GM20431 (cell line): ENCODE results near the gene TKT.

Experiments
- in situ Hi-C: fragments of 300-500 bp; cut with MseI, MboI; formaldehyde crosslinking; loops from one replicate; pipeline ENCODE4 v1.15.0; 2020; ENCODE audit warnings: low sequenced_read_pairs; ENCODE audit not compliant: unreplicated experiment

Gene TKT

GRCh38 chr3:53242155-53242554, 13.7 kb downstream of the TKT start:
- in situ Hi-C loops: no loop called here

GRCh38 chr3:53240989-53241972, 14.5 kb downstream of the TKT start:
- in situ Hi-C loops: no loop called here

DNA sequence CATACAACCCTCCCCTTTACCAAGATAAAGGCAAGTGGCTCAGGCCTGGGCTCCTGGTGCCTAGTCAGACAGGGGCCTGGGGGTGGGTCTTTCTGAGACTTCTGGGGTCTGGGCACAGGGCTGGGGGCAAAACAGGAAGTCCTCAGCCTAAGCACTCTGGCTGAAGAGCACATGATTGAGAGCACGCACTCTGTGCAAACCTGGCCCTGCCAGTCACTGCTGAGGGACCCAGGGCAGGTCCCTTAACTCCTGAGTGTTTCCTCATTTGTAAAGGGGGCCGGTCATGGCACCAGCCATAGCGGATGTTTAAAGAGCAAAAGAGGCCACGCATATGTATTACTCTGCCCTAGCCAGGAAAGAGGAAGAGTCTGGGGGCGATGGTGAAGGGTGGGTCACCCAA, 16.0 kb downstream of the TKT start:
- in situ Hi-C loops: no loop called here

GRCh38 chr3:53238886-53239285, 16.9 kb downstream of the TKT start:
- in situ Hi-C loops: no loop called here

GRCh38 chr3:53238051-53238850, 17.6 kb downstream of the TKT start:
- in situ Hi-C loops: no loop called here

GRCh38 chr3:53236112-53236841, 19.5 kb downstream of the TKT start:
- in situ Hi-C loops: no loop called here

DNA sequence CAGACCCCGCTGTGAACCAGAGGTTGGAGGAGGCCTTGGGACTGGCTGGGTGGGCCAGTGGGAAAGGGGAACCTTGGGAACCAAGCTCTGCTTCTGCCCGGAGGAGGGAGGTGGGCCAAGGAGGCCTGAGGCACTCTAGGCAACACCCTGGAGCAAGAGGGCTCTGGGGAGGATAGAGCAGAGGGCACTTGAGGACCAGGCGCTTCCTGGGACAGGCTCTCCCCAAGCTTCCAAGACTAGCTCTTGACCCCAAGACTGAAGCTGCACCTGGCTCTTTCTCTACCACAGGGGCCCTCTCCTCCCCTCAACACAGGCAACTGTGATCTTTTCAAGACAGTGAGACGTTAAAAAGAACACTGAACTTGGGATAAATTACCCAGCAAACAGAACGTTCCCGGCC, 20.3 kb downstream of the TKT start:
- in situ Hi-C loops: no loop called here

DNA sequence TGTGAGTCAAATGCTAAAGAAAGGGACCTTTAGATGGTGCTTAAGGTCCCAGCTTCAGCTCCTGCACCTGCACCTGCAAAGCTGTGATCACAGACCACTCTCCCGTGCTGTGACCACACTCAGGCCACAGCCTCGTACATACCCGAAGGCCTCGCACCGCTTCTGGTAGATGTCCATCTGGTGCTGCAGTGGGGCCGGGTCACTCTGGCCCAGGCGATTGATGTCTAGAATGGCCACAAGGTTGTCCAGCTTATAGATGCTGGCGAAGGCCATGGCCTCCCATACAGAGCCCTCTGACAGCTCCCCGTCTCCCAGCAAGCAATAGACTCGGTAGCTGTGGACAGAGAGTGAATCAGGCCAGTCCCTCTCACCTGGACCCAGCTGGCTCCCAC, 21.0 kb downstream of the TKT start:
- in situ Hi-C loops: no loop called here

- in situ Hi-C loops: no loop called here
Measured at GRCh38 chr3:53234130-53234840, 21.5 kb downstream of the TKT start.

GRCh38 chr3:53232641-53233377, 23.0 kb downstream of the TKT start:
- in situ Hi-C loops: no loop called here

GRCh38 chr3:53231532-53232511, 24.0 kb downstream of the TKT start:
- in situ Hi-C loops: no loop called here

GRCh38 chr3:53230789-53231188, 25.0 kb downstream of the TKT start:
- in situ Hi-C loops: no loop called here

DNA sequence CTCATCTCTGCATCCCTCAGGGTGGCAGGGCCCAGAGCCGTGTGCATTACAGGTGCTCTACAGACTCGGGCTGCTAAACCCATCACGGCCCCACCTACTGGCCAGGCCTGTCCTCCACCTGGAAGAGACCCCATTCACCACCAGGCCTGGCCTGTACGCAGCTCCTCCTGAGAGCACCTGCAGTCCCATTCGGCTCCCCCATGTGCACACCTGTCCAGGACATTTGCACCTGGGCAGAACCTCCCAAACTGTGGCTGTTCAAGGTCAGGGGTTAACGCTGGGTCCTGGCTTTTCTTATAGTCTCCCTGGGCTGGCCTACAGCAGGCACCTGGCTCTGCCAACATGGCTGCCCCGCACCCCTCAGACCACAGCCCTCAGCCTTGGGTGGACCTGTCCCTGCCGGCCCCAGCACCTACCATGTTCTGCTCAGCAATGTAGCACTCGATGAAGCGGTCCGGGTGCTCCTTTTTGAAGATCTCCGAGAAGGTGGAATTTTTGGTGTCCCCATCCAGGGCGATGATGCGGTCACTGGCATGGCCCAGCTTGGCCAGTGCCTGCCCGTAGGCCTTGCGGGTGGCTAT, 25.7 kb downstream of the TKT start:
- in situ Hi-C loops: no loop called here

DNA sequence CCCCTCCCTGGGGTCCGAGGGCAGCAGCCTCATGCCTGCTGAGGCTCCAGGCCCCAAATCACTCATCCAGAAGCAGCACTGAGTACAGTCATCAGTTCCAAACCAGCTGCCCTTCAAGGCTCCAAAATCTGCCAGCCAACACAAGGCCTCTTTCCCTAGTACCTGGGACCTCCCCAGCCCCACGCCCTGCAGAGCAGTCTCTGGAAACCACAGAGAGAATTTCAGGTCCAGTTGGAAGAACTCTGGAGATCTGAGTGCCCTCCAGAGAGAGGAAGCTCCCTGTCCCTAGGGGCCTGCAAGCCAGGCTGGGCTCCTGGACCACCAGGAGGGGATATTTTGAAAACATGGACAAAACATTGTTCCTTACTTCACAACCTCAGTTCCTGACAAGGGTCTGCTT, 26.2 kb downstream of the TKT start:
- in situ Hi-C loops: no loop called here

DNA sequence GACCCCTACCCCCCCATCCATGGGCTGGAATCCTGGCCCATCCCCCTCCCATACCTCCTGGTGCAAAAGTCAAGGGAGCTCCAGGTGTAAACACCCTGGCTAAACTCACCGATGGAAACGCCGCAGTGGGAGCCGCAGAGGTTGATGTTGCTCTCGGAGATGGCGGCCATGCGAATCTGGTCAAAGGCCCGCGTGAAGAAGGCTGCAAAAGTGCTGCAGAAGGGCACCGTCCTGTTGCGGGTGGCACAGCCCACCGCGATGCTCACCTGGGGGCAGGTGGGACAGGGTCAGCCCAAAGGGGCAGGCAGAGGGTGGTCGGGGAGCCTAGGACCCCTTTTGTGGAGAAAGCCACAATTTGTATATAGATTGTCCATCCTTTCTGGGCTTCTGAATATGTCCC, 26.7 kb downstream of the TKT start:
- in situ Hi-C loops: no loop called here

DNA sequence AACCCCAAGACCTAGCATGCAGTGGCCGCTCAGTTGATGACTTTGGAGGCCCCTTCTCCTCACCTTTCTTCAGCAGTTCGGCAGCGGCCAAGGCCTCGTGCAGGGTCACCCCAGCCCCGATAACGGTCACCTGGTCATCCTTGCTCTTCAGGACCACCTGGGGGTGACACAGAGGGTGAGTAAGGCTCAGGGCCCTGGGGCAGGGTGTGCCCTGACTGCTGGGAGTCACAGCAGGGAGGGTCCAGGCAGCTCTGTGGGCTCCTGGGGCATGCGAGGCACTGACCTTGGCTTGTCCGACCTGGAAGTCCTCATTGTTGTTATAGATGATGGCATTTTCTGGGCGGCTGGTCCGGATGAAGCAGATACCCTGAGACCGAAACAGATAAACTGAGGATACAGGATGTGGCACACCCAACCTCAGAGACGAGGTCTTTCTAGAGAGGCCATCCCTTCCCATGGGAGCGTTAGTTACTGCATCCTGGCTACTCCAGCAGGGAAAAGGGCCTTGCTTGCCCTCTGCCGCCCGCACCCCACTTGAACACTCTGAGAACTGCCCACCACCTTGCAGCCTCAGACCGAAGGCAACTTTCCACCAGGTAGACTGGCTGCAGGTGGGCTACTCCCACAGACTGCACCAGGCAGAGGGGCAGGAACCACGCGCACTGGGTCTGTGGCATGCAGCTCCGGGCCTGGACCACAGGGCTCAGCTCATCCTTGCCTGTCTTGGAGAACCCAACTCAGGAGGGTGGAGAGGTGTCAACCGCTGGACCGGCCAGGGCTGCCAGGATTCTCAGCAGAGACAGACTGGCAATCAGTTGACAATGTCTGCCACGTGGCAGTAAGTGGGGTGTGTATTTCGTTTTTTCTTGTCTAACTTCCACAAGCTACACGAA, 27.6 kb downstream of the TKT start:
- in situ Hi-C loops: no loop called here
